Natural killer cell treated with Interleukin-12 subunit alpha and Interleukin-12 subunit beta and Interleukin-15 and Interleukin-18, amount 100 ng/mL, for 72 hours (primary cell): Measurements from ENCODE around the gene SLC66A2. TPM values are rescaled to one million over a fixed set of nuclear protein-coding genes. Genes with fewer than 3 reads are reported as not detected.

Experiments used
- ATAC-seq, 2 donors: fragments of 150-1000 bp; cut with Tn5 transposase in 1 of 2; sonication (Bioruptor Pico), chemical (Tn5 transposase) in 1 of 2; 2 replicates each; pipeline ENCODE4 v1.10.0; 2021
- DNase-seq: peaks from one replicate; pipeline ENCODE4 v3.0.0; 2022; ENCODE audit warnings: low spot score
- H3K27ac Mint-ChIP-seq, 2 donors: 1 replicate in 1 of 2; 2 replicates in 1 of 2; pipeline ENCODE4 v1.8.0; 2022; ENCODE audit warnings: mixed read lengths in 2 of 2, mild to moderate bottlenecking in 1 of 2, moderate library complexity in 1 of 2
- H3K27me3 Mint-ChIP-seq, 2 donors: 1 replicate in 1 of 2; 2 replicates in 1 of 2; pipeline ENCODE4 v1.8.0; 2022; ENCODE audit warnings: mixed read lengths in 2 of 2
- H3K36me3 Mint-ChIP-seq: one replicate; pipeline ENCODE4 v1.8.0; 2022; ENCODE audit warnings: mixed read lengths
- H3K4me1 Mint-ChIP-seq, 2 donors: 1 replicate in 1 of 2; 2 replicates in 1 of 2; pipeline ENCODE4 v1.8.0; 2022; ENCODE audit warnings: low read depth in 2 of 2, mixed read lengths in 2 of 2, mild to moderate bottlenecking in 1 of 2
- H3K4me3 Mint-ChIP-seq: one replicate; pipeline ENCODE4 v1.8.0; 2022; ENCODE audit warnings: mixed read lengths
- H3K9me3 Mint-ChIP-seq: 2 replicates; pipeline ENCODE4 v1.8.0; 2022; ENCODE audit warnings: mixed read lengths
- total RNA-seq, 2 donors: library from RNA; stranded (reverse); gene quantifications; one replicate each; pipeline ENCODE4 v1.2.3, GENCODE V29; 2022

Gene SLC66A2
- total RNA-seq, 2 donors from 2014 or later: 23.8 to 28.1 TPM

DNA sequence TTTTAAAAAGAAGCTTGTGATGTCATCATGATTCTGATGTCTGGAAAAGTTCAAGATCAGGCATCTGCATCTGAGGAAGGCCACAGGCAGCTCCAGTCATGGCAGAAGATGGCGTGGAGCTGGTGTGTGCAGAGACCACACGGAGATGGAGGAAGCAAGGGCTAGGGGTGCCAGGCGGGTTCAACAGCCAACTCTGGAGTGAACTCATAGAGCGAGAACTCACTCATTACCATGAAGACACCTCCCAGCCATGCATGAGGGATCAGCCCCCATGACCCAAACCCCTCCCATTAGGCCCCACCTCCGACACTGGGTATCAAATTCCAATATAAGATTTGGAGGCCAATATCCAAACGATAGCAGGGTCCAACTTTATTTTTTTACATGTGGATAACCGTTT, 92.1 kb downstream of the SLC66A2 start:
- DNase-seq: no peak
- peaks cover 0 to 8% of the 10 kb centered on the region in 2 donors for H3K4me1 Mint-ChIP-seq
- H3K9me3 Mint-ChIP-seq: peaks cover 4% of the 10 kb centered on the region
- no peak for ATAC-seq
- H3K36me3 Mint-ChIP-seq: peaks cover 9% of the 10 kb centered on the region
- H3K27me3 Mint-ChIP-seq: peaks cover 12 to 14% of the 10 kb centered on the region in 2 donors
- H3K4me3 Mint-ChIP-seq: no peak overlapping the region
- H3K27ac Mint-ChIP-seq: no peak overlapping the region

DNA sequence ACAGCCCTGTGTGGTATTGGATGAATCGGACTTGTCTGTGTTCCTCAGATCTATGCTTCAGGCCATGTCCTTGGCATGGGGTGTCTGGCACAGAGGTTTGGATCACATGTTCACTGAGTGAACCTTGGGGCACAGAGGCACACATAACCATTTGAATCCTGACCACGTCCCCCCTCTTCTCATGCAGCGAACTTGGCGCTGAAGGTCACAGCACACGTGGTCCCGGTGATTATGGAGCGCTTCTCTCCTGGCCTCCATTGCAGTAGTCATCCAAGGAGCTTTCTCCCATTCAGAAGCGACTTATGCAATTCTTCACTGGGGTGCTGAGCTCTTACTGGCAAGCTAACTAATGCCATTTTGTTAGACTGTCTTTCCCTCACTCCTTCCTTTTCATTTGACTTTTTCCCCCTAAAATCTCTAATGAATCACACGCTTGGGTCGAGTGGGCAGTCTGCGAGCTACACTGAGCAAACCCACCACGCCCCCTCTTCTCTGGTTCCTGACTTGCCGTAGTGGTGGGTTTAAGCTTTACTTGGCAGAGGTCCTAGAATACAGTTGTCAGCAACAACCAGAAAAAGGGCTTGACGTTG, 94.3 kb downstream of the SLC66A2 start:
- Mint-ChIP-seq H3K4me3 (no peak overlapping the region), H3K27ac (no peak overlapping the region), H3K36me3 (peaks cover 8% of the 10 kb centered on the region), H3K9me3 (peaks cover 4% of the 10 kb centered on the region), H3K27me3 (peaks cover 12 to 14% of the 10 kb centered on the region in 2 donors), H3K4me1 (peaks cover 0 to 8% of the 10 kb centered on the region in 2 donors)
- ATAC-seq (no peak), DNase-seq (no peak)

DNA sequence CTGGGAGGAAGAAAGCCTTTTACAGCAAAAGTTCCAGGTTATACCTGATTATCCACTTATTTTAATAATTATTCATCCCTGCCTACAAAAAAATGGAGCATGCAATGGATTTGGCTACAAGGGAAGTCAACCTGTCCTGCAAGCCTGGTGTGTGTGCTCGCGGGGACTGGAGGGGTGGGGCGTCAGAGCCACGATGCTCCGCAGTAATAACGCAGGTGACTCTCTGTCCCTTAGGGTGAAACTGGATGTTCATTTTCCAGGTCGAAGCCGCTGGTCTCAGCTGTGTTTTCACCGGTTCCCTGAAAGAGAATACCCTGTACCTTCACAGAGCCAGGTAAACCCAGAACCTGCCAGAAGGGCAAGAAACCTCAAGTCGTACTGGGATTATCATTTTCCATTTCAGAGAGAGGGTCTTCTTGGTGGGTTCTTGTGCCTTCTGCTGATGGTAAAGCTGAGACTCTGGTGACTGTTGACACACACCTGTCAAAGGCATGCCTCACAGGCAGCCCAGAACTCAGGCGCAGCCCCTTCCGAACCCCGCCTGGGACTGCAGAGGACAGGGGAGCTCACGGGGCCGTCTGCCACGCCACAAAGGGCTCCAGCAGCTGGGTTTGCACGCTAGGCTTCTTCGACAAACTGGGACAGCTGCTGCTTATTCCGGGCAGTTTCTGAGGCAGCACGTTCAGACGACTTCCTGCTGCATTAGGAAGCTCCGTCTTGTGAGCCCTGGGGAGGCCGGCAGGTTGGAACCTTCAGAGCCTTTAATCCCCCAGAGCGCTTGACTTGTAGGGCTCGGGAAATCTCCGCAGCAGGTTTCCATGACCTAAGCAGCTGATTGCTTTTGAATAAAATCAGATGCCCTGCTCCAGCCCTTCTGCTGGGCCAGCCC, 95.1 kb downstream of the SLC66A2 start:
- ATAC-seq (no peak), DNase-seq (no peak)
- Mint-ChIP-seq H3K9me3 (no peaks in the 10 kb centered on the region), H3K4me1 (peaks cover 0 to 8% of the 10 kb centered on the region in 2 donors), H3K27me3 (peaks cover 7 to 12% of the 10 kb centered on the region in 2 donors), H3K36me3 (peaks cover under 1% of the 10 kb centered on the region), H3K27ac (no peak overlapping the region), H3K4me3 (no peak overlapping the region)

DNA sequence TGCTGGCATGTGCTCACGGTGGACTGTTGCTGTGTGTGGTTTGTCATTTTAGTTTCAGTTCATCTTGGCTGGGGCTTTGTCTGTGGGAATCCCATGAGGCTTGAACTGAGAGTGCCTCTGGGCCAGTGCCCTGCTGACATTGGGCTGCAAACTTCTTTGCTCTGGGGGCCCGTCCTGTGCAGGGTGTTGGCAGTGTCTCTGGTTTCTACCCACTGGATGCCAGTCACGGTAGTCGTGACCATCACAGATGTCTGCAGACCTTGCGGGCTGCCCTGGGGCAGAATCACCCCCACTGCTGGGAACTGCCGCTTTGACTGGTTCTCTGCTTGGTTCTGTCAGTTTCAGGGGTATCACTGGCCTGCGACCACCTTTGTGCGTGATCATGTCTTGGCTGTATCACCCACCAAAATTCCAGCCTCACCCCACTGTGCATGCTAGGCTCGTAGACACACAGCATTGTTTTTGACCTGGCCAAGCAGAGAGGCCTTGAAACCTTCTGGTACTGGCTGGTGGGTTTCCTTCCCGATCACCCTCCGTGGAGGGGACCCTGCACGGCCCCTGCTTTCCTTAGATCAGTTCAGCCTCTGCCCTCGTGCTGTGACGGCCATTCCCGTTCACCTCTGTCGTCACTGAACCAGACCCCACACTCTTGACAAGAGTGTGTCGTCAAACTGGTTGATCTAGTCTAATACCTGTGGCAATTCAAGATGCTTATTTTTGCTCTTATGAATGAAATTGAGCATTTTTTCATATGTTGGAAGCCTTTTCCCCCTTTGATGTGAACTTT, 96.1 kb downstream of the SLC66A2 start:
- Mint-ChIP-seq H3K4me1 (peaks cover 0 to 8% of the 10 kb centered on the region in 2 donors), H3K9me3 (no peaks in the 10 kb centered on the region), H3K4me3 (no peak overlapping the region), H3K27ac (no peak overlapping the region), H3K27me3 (peaks cover 6 to 12% of the 10 kb centered on the region in 2 donors), H3K36me3 (no peaks in the 10 kb centered on the region)
- no peak for DNase-seq
- ATAC-seq: no peak

DNA sequence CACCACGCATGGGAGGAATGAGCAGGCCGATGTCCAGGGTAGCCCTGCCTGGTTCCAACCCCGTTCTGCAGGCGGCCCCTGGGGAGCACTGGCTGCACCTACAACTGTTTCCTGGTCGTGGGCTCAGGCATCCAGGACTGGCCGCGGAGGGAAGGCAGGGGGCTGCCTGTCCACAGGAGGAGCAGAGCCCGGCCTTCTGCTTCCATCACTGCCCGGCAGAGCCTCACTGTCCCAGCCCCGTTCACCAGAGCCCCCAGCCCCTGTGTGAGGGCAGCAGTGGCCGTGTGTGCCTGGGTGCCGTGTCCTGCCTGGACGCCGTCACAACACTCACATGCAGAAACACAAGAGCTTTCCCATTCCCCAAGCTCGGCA, 97.5 kb downstream of the SLC66A2 start:
- no peaks in the 10 kb centered on the region for H3K36me3 Mint-ChIP-seq
- no peaks in the 10 kb centered on the region for H3K9me3 Mint-ChIP-seq
- no peak for DNase-seq
- ATAC-seq: no peak
- H3K4me1 Mint-ChIP-seq: peaks cover 0 to 8% of the 10 kb centered on the region in 2 donors
- peaks cover 4 to 12% of the 10 kb centered on the region in 2 donors for H3K27me3 Mint-ChIP-seq
- H3K27ac Mint-ChIP-seq: no peak overlapping the region
- H3K4me3 Mint-ChIP-seq: no peak overlapping the region

DNA sequence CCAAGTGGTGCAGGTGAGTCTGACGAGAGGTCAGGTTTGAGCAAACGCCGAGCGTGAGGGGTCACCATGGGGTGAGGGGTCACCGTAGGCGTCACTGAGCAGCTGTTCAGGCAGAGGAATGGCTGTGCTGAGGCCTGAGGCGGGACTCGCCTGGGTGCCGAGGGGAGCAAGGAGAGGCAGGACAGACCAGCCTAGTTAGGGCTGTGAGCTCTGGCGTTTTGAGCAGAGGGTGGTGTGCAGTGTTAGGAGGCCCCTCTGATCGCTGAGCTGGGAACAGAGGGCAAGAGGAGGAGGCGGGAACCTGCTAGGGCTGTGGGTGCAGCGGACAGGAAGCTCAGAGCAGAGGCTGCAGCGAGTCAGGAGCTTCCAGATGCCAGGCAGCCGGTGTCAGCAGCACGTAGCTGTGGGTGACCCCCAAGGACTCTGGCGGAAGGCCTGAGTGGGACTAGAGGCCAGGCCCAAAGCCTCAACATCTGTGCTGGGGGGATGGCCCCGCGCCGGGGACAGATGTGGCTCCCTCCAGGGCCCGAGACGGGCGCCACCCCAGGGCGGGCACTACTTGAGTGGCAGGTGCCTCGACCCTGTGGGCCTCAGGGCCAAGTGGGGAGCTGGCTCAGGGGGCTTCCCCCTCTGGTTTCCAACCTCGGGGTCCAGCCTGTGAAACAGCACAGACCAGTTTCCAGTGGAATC, 98.0 kb downstream of the SLC66A2 start:
- Mint-ChIP-seq H3K27ac (no peak overlapping the region), H3K4me3 (no peak overlapping the region), H3K4me1 (peaks cover 0 to 8% of the 10 kb centered on the region in 2 donors), H3K27me3 (peaks cover 0 to 12% of the 10 kb centered on the region in 2 donors), H3K9me3 (no peaks in the 10 kb centered on the region), H3K36me3 (no peaks in the 10 kb centered on the region)
- DNase-seq (no peak), ATAC-seq (peak in 1 of 2 donors; percentile 37)

DNA sequence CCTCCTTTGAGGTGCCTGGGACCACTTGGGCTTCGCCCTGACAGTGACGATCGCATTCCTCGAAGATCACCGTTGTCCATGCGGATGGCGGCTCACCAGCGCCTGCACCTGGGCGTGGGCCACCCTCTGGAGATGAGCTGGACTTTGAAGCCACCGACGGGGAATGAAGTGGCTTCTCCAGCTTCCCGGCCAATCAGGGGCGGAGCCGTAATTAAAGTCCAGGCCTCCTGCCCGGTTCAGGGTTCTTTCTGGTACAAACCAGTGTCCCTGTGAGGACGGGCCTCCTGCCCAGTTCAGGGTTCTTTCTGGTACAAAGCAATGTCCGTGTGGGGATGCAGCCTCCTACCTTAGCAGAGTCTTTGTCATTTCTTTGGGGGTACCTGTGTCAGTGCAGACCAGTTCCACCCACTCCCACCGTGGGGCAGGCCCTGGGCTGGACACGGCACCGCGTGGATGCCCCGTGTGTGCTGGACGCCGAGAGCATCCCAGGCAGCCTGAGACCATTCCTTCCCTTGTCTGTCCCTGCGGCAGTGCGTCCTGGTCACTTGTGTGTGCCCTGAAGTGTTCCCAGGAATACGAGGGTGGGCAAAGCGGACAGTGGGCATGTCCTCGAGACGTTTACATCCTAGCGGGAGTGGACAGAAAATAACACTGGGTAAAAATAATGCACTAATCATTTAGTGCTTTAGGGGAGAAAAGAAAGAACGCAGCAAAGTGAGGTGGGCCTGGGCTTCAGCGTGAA, 98.7 kb downstream of the SLC66A2 start:
- DNase-seq: no peak
- peaks cover 0 to 12% of the 10 kb centered on the region in 2 donors for H3K27me3 Mint-ChIP-seq
- no peak for ATAC-seq
- H3K9me3 Mint-ChIP-seq: no peaks in the 10 kb centered on the region
- no peak overlapping the region for H3K4me3 Mint-ChIP-seq
- H3K36me3 Mint-ChIP-seq: no peaks in the 10 kb centered on the region
- H3K4me1 Mint-ChIP-seq: peaks cover 0 to 8% of the 10 kb centered on the region in 2 donors
- no peak overlapping the region for H3K27ac Mint-ChIP-seq

Other genes starting within 250 kb of the SLC66A2 start
- not detected for gene KCNG2, start 153.7 kb downstream of the SLC66A2 start, total RNA-seq
- 1 to 10 TPM; 1.2 to 6.2 TPM for gene HSBP1L1, start 13.0 kb upstream of the SLC66A2 start, total RNA-seq
- 100 to 1,000 TPM in 1 of 2 donors, 10 to 100 TPM in 1; 97.2 to 143 TPM for gene TXNL4A, start 36.9 kb upstream of the SLC66A2 start, total RNA-seq
- gene RBFA, start 82.8 kb upstream of the SLC66A2 start, total RNA-seq: 10 to 100 TPM; 23.0 to 47.3 TPM
- gene ADNP2, start 157.6 kb upstream of the SLC66A2 start, total RNA-seq: 10 to 100 TPM; 23.1 to 28.8 TPM